Measurements from ENCODE around the gene PBX3. TPM values are rescaled to one million over a fixed set of nuclear protein-coding genes. Genes with fewer than 3 reads are reported as not detected.

PBX3 gene
- polyA plus RNA-seq, 1 donor (not counting 4 experiments of a cell fraction or from before 2014, with no cell fraction given), result 26.3 TPM

- no peak overlapping the region for H3K27ac ChIP-seq (ENCODE audit: control insufficient read depth, insufficient read depth, low read length)
- FAIRE-seq, result no peak
- no peaks in the 10 kb centered on the region for H3K36me3 ChIP-seq (ENCODE audit: control insufficient read depth in 2 of 2, extremely low read depth in 1 of 2, insufficient read depth in 2 of 2, low read length in 2 of 2)
- no peak overlapping the region for H2AFZ ChIP-seq (ENCODE audit: control insufficient read depth, low read length)
- H3K9me1 ChIP-seq (ENCODE audit: control insufficient read depth, extremely low read depth, insufficient read depth, low read length), result no peaks in the 10 kb centered on the region
- DNase-seq (ENCODE audit: low read depth, low spot score), result no peak
- dilution Hi-C loops (cut with MboI; ENCODE audit: extremely low pct_ligation_motif_present, low sequenced_read_pairs), result no loop called here
- no peaks in the 10 kb centered on the region for H3K9me3 ChIP-seq (ENCODE audit: control insufficient read depth, low read depth, low read length)
- TF ChIP-seq EZH2 (IDR thresholded peaks at IDR 0.05; ENCODE audit: low read length), result no peak
- TF ChIP-seq, protein P1, sequence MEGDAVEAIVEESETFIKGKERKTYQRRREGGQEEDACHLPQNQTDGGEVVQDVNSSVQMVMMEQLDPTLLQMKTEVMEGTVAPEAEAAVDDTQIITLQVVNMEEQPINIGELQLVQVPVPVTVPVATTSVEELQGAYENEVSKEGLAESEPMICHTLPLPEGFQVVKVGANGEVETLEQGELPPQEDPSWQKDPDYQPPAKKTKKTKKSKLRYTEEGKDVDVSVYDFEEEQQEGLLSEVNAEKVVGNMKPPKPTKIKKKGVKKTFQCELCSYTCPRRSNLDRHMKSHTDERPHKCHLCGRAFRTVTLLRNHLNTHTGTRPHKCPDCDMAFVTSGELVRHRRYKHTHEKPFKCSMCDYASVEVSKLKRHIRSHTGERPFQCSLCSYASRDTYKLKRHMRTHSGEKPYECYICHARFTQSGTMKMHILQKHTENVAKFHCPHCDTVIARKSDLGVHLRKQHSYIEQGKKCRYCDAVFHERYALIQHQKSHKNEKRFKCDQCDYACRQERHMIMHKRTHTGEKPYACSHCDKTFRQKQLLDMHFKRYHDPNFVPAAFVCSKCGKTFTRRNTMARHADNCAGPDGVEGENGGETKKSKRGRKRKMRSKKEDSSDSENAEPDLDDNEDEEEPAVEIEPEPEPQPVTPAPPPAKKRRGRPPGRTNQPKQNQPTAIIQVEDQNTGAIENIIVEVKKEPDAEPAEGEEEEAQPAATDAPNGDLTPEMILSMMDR (optimal IDR thresholded peaks at IDR 0.05 in 1 of 3, IDR thresholded peaks at IDR 0.05 in 1 of 3, conservative IDR thresholded peaks at IDR 0.05 in 1 of 3; ENCODE audit: extremely low read depth in 1 of 3, insufficient read depth in 2 of 3, low read length in 3 of 3), result no peak
- H3K9ac ChIP-seq (ENCODE audit: control insufficient read depth, extremely low read depth, insufficient read depth, low read length), result no peak overlapping the region
- no peak overlapping the region for H3K4me3 ChIP-seq (ENCODE audit: control insufficient read depth in 2 of 3, extremely low read depth in 1 of 3, insufficient read depth in 2 of 3, low read depth in 1 of 3, low read length in 3 of 3)
- H3K4me1 ChIP-seq (ENCODE audit: control insufficient read depth, extremely low read depth, insufficient read depth, low read length), result no peaks in the 10 kb centered on the region
- no peaks in the 10 kb centered on the region for H4K20me1 ChIP-seq (ENCODE audit: control insufficient read depth, extremely low read depth, insufficient read depth, low read length)
- no peak overlapping the region for H3K4me2 ChIP-seq (ENCODE audit: control insufficient read depth, extremely low read depth, insufficient read depth, low read depth, low read length)
- no peaks in the 10 kb centered on the region for H3K79me2 ChIP-seq (ENCODE audit: control insufficient read depth, insufficient read depth, low read length)
- H3K27me3 ChIP-seq (ENCODE audit: control insufficient read depth, extremely low read depth, insufficient read depth, low read length), result no peaks in the 10 kb centered on the region
Measured at GRCh38 chr9:125942125-125942524, 195.0 kb downstream of the PBX3 start.

DNA sequence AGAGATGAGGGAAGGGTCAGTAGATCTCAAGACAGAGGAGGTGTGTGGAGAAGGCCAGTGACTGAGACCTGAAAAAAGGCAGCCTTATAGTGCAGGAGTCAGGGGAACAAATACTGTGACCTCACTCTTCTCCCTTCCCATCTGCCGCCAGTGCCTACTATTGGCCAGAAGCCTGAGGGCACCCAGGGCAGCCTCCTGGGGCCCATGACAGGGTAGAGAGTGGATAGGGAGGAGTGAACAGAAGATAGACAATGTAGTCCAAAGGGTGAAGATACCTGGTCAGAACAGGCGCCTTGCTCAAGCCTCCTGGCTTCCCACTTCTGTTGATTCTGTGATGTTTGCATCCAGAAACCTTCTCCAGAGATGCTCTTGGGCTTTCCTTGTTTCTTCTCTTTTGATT is 196.7 kb downstream of the PBX3 start:
- FAIRE-seq (no peak), DNase-seq (ENCODE audit: low read depth, low spot score) (no peak)
- H3K36me3 ChIP-seq (ENCODE audit: control insufficient read depth in 2 of 2, extremely low read depth in 1 of 2, insufficient read depth in 2 of 2, low read length in 2 of 2), result no peaks in the 10 kb centered on the region
- no peaks in the 10 kb centered on the region for H3K79me2 ChIP-seq (ENCODE audit: control insufficient read depth, insufficient read depth, low read length)
- no peak overlapping the region for H3K27ac ChIP-seq (ENCODE audit: control insufficient read depth, insufficient read depth, low read length)
- peaks cover 2% of the 10 kb centered on the region for H3K4me1 ChIP-seq (ENCODE audit: control insufficient read depth, extremely low read depth, insufficient read depth, low read length)
- H3K4me3 ChIP-seq (ENCODE audit: control insufficient read depth in 2 of 3, extremely low read depth in 1 of 3, insufficient read depth in 2 of 3, low read depth in 1 of 3, low read length in 3 of 3), result no peak overlapping the region
- no peak overlapping the region for H3K9ac ChIP-seq (ENCODE audit: control insufficient read depth, extremely low read depth, insufficient read depth, low read length)
- TF ChIP-seq, protein P1 (optimal IDR thresholded peaks at IDR 0.05 in 1 of 3, IDR thresholded peaks at IDR 0.05 in 1 of 3, conservative IDR thresholded peaks at IDR 0.05 in 1 of 3; ENCODE audit: extremely low read depth in 1 of 3, insufficient read depth in 2 of 3, low read length in 3 of 3), result no peak
- no peaks in the 10 kb centered on the region for H3K9me1 ChIP-seq (ENCODE audit: control insufficient read depth, extremely low read depth, insufficient read depth, low read length)
- no peak overlapping the region for H3K4me2 ChIP-seq (ENCODE audit: control insufficient read depth, extremely low read depth, insufficient read depth, low read depth, low read length)
- H3K9me3 ChIP-seq (ENCODE audit: control insufficient read depth, low read depth, low read length), result no peaks in the 10 kb centered on the region
- H2AFZ ChIP-seq (ENCODE audit: control insufficient read depth, low read length), result no peak overlapping the region
- no peaks in the 10 kb centered on the region for H4K20me1 ChIP-seq (ENCODE audit: control insufficient read depth, extremely low read depth, insufficient read depth, low read length)
- H3K27me3 ChIP-seq (ENCODE audit: control insufficient read depth, extremely low read depth, insufficient read depth, low read length), result no peaks in the 10 kb centered on the region
- dilution Hi-C loops (cut with MboI; ENCODE audit: extremely low pct_ligation_motif_present, low sequenced_read_pairs), result no loop called here
